ENCODE data around the gene TAPT1.

TAPT1 gene

GRCh38 chr4:16169490-16169889, 56.8 kb downstream of the TAPT1 start:
- no peak overlapping the region for H3K4me3 ChIP-seq (ENCODE audit: low read length)
- DNase-seq (ENCODE audit: low read depth), result no peak
- TF ChIP-seq, protein P1, sequence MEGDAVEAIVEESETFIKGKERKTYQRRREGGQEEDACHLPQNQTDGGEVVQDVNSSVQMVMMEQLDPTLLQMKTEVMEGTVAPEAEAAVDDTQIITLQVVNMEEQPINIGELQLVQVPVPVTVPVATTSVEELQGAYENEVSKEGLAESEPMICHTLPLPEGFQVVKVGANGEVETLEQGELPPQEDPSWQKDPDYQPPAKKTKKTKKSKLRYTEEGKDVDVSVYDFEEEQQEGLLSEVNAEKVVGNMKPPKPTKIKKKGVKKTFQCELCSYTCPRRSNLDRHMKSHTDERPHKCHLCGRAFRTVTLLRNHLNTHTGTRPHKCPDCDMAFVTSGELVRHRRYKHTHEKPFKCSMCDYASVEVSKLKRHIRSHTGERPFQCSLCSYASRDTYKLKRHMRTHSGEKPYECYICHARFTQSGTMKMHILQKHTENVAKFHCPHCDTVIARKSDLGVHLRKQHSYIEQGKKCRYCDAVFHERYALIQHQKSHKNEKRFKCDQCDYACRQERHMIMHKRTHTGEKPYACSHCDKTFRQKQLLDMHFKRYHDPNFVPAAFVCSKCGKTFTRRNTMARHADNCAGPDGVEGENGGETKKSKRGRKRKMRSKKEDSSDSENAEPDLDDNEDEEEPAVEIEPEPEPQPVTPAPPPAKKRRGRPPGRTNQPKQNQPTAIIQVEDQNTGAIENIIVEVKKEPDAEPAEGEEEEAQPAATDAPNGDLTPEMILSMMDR (conservative IDR thresholded peaks at IDR 0.05; ENCODE audit: low read depth, low read length), result no peak

DNA sequence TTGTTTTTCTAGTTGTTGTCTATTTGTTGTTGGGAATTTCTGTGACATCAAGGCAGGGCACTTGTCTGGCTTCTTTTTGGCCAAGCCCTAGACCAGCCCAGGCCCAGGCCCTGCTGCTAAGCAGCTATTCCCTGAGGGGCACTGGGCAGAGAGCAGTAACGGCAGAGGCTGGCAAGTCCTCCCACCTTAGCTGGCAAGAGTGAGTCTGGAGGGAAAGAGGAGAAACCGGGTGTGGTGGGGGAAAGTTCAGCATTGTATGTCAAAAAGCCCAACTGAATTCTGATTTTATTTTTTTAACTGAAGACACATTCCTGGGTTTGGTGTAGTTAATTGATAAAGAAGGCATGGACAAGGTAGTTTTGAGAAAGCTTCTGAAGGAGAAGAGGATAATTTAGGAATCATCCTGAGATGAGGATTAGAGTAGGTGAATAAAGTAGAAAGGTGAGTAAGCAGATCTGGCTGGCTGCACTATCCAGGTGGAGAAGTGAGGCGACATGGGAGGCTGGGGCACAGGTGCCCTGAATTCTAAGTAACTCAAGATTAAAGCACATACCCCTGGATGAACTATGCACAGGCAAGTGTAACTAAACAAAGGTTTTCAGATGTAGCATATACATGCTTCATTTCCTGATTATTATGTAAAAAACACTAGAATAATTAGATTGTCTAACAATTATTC, 57.4 kb downstream of the TAPT1 start:
- TF ChIP-seq, protein P1 (conservative IDR thresholded peaks at IDR 0.05; ENCODE audit: low read depth, low read length), result no peak
- DNase-seq (ENCODE audit: low read depth), result no peak
- H3K4me3 ChIP-seq (ENCODE audit: low read length), result no peak overlapping the region

- no peak for DNase-seq (ENCODE audit: low read depth)
- TF ChIP-seq, protein P1 (conservative IDR thresholded peaks at IDR 0.05; ENCODE audit: low read depth, low read length), result no peak
- H3K4me3 ChIP-seq (ENCODE audit: low read length), result no peak overlapping the region
These were observed 58.1 kb downstream of the TAPT1 start for GRCh38 chr4:16168144-16168543.

DNA sequence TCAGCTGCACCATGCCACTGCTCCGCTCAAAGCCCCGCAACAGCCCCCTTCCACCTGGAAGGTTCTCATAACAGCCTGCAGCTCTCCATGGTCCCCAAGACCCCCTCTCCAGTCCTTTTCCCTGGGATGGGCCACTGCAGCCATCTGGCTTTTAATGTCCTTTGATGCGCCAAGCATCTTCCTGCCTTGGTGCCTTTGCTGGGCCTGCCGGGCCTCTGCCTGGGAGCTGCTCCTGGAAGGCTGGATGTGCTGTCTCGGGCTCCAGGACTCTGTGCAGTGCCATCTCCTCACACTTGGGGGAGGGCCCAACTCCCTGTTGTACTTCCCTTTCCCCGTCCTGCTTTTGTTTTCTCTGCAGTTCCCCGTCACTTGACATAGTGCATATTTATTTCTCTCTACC, 60.3 kb downstream of the TAPT1 start:
- TF ChIP-seq, protein P1 (conservative IDR thresholded peaks at IDR 0.05; ENCODE audit: low read depth, low read length), result no peak
- no peak for DNase-seq (ENCODE audit: low read depth)

DNA sequence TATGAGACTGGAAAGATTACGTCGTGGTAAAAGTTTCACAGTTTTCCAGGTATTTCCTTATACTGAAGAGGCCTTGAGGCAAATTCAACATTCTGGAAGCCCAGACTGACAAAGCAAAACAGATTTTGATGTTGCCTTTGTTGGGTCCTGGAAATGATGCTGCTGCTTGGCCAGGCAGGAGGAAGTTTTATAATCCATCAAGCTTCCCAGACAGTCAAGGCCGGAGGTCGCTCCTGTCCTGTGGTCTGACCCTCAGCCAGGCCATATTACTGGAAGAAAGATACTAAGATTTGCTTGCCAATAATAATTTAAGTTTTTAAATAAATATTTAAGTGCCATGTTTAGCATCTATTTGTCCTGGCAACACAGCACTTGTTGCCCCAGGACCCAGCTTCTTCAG, 63.4 kb downstream of the TAPT1 start:
- no peak overlapping the region for H3K4me3 ChIP-seq (ENCODE audit: low read length)
- DNase-seq (ENCODE audit: low read depth), result no peak
- TF ChIP-seq, protein P1 (conservative IDR thresholded peaks at IDR 0.05; ENCODE audit: low read depth, low read length), result no peak

More for the DNA sequence above, 60.3 kb downstream of the TAPT1 start:
- H3K4me3 ChIP-seq (ENCODE audit: low read length), result no peak overlapping the region

- H3K4me3 ChIP-seq (ENCODE audit: low read length), result no peak overlapping the region
- TF ChIP-seq, protein P1 (conservative IDR thresholded peaks at IDR 0.05; ENCODE audit: low read depth, low read length), result no peak
- no peak for DNase-seq (ENCODE audit: low read depth)
These were observed 64.3 kb downstream of the TAPT1 start for GRCh38 chr4:16161851-16162408.

DNA sequence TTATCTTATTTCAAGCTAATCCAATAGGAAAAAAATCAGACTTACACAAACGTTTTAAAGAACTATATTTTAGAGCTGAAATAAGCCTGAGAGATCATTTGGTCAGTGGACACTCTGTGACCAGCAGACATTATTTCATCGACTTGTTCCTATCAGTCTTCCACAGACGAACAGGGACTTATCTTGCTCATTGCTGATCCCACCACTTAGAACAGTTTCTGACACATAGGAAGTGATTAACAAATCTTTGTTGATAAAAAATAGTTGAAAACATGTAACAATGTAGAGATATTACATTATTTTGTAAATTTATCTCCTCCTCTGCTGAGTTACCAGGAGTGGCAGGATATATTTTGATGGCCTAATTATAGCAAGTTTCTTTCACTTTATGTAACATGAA, 65.8 kb downstream of the TAPT1 start:
- H3K4me3 ChIP-seq (ENCODE audit: low read length), result no peak overlapping the region
- TF ChIP-seq, protein P1 (conservative IDR thresholded peaks at IDR 0.05; ENCODE audit: low read depth, low read length), result no peak
- no peak for DNase-seq (ENCODE audit: low read depth)

Data from retinal pigment epithelial cell (primary cell).